Heart left ventricle (tissue), 16 donors: ENCODE results near the gene GABBR2. TPM values are rescaled to one million over a fixed set of nuclear protein-coding genes. Genes with fewer than 3 reads are reported as not detected.

Source experiments
- ATAC-seq, 4 donors: fragments of 200-7000 bp; cut with Tn5 transposase; one replicate each; pipeline ENCODE4 v1.9.1; 2020 to 2022; ENCODE audit warnings: moderate library complexity in 4 of 4, mild to moderate bottlenecking in 3 of 4, moderate number of reproducible peaks in 1 of 4
- DNase-seq, 5 donors: peaks; one replicate each; pipeline ENCODE4 v3.0.0-alpha.2; 2020
- H3K27ac ChIP-seq, 12 donors: fragments of 200-600 bp; sonication (generic) in 4 of 12; one replicate each; pipeline versions ENCODE4 v1.5.0 to v1.8.0; 2016 to 2022; ENCODE audit warnings: mild to moderate bottlenecking in 2 of 12
- H3K27me3 ChIP-seq, 9 donors: fragments of 200-600 bp; sonication (generic) in 2 of 9; one replicate each; pipeline versions ENCODE4 v1.5.1 to v1.8.0; 2016 to 2022; ENCODE audit warnings: mild to moderate bottlenecking in 3 of 9
- H3K36me3 ChIP-seq, 9 donors: fragments of 200-600 bp; sonication (generic) in 2 of 9; one replicate each; pipeline versions ENCODE4 v1.5.0 to v1.8.0; 2018 to 2022; ENCODE audit warnings: mild to moderate bottlenecking in 2 of 9
- H3K4me1 ChIP-seq, 12 donors: fragments of 200-600 bp; sonication (generic) in 4 of 12; one replicate each; pipeline versions ENCODE4 v1.5.0 to v1.8.0; 2016 to 2022; ENCODE audit warnings: mild to moderate bottlenecking in 3 of 12
- H3K4me3 ChIP-seq, 12 donors: fragments of 200-600 bp; sonication (generic) in 4 of 12; one replicate each; pipeline versions ENCODE4 v1.5.0 to v1.8.0; 2017 to 2022; ENCODE audit warnings: mild to moderate bottlenecking in 9 of 12, moderate library complexity in 4 of 12
- H3K9me3 ChIP-seq, 12 donors: fragments of 200-600 bp; sonication (generic) in 4 of 12; one replicate each; pipeline versions ENCODE4 v1.5.0 to v1.8.0; 2016 to 2022; ENCODE audit warnings: mild to moderate bottlenecking in 1 of 12
- POLR2A ChIP-seq, 2 donors: fragments of 450-650 bp; IDR thresholded peaks; one replicate each; pipeline ENCODE4 v1.6.1; 2017; ENCODE audit warnings: antibody characterized with exemption in 2 of 2, mild to moderate bottlenecking in 2 of 2, moderate library complexity in 2 of 2
- WGBS, 4 donors: extraction: QIAGEN DNeasy Blood & Tissue Kit in 2 of 4; methylation state at CpG; one replicate each; pipeline versions ENCODE4 v1.1.5 to v1.1.7; 2013 to 2018; 5-methylcytosine and 5-hydroxymethylcytosine counted together
- intact Hi-C, 10 donors: fragments of 100-400 bp; cut with DNase I; formaldehyde crosslinking; loops; one replicate each; pipeline versions ENCODE4 v1.11.1 to v1.14.2; 2022
- polyA plus RNA-seq, 2 donors: library from polyadenylated mRNA; stranded (reverse); fragments of 200-250 nt; gene quantifications; one replicate each; pipeline ENCODE4 v1.2.3, GENCODE V29; 2013
- total RNA-seq, 9 donors: library from RNA; depleted of rRNA in 2 of 9; stranded (reverse); fragments of >200 nt in 2 of 9; fragmentation: NEBNext Ultra II Directional in 3 of 9; extraction: Animal tissue kit (Norgen Biotek cat#: 25700) in 3 of 9; gene quantifications; one replicate each; pipeline versions ENCODE4 v1.1.0 to v1.2.4, GENCODE V29; 2016 to 2023
- TF ChIP-seq, protein P1 (sequence below), 12 donors: fragments of 200-600 bp; sonication (generic) in 4 of 12; IDR thresholded peaks; one replicate each; pipeline versions ENCODE4 v1.5.0 to v1.8.0; 2018 to 2022; ENCODE audit warnings: antibody characterized with exemption in 12 of 12, mild to moderate bottlenecking in 5 of 12
- donor health status: ischemic (EF 13 %, LVEDD 7.1; RV severe dilation, severe dysfunction).
- donor health status: healthy with polysubstance abuse.
- donor health status: DM: no; HTN: yes; CAD: no.
- donor health status: DM: no; HTN: no; CAD: no.
- donor health status: ischemic (EF 25% LVEDD 6.9; RV normal size, moderate dysfunction).
- donor health status: ischemic (EF 25% LVEDD 5.7; RV mildly dilated, moderate dysfunction).
- donor health status: healthy.
- donor health status: DM: yes; HTN: yes; CAD: no.
- donor health status: ischemic (EF 35%, LVEDD 5.7; RV mildly dilated, moderate dysfunction).
- donor health status: nonischemic (EF 11% LVEDD 7.7; RV severe dilation, severe dysfunction).
- donor health status: DM: yes; HTN: yes; CAD: no.
- donor health status: PGD.
- donor health status: ischemic (EF 29% LVEDD 5.4; RV normal size, mild dysfunction).
- donor health status: nonischemic (EF 23%, LVEDD 6.1; RV moderate dilation, normal function).

GABBR2 gene
- total and polyA plus RNA-seq, 11 donors = 0.11 to 3.4 (median 0.58) TPM

DNA sequence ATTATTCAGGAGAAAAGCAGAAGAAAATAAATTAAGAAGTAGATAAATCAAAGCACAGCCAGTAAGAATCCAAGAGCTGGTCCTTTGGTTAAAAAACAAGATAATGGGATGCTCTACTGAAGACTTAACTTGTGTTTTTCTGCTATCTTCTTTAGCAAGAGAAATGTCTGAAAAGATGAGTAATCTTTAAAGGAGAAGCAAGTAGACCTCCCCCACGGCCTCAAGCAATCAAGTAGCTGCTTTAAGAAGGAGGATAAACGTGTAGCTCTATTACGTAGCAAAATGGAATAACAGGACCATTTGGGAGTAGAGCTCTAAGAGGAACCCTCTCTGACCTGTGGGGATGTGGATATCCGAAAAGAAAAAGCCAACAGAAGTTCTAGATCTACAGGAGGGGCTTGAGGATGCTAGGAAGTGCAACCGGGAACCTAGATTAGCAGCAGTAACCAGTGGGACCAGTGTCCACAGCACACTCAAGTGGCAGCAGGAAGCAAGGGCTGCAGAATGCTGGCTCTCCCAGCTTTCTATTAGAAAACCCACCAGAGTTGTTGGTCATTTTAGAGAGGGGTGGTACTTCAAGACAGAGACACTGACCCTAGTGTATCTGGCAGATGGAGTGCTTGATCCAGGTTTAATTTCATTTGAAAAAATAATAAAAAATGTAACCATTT lies 185.4 kb downstream of the GABBR2 start:
- Histone ChIP-seq H3K27me3 (peaks cover 0 to 27% (median 0%) of the 10 kb centered on the region in 9 donors), H3K9me3 (no peaks in the 10 kb centered on the region), H3K36me3 (no peaks in the 10 kb centered on the region), H3K4me1 (no peaks in the 10 kb centered on the region), H3K27ac (no peak overlapping the region), H3K4me3 (no peak overlapping the region)
- TF ChIP-seq POLR2A (IDR thresholded peaks at IDR 0.05) = no peak
- TF ChIP-seq, protein P1, sequence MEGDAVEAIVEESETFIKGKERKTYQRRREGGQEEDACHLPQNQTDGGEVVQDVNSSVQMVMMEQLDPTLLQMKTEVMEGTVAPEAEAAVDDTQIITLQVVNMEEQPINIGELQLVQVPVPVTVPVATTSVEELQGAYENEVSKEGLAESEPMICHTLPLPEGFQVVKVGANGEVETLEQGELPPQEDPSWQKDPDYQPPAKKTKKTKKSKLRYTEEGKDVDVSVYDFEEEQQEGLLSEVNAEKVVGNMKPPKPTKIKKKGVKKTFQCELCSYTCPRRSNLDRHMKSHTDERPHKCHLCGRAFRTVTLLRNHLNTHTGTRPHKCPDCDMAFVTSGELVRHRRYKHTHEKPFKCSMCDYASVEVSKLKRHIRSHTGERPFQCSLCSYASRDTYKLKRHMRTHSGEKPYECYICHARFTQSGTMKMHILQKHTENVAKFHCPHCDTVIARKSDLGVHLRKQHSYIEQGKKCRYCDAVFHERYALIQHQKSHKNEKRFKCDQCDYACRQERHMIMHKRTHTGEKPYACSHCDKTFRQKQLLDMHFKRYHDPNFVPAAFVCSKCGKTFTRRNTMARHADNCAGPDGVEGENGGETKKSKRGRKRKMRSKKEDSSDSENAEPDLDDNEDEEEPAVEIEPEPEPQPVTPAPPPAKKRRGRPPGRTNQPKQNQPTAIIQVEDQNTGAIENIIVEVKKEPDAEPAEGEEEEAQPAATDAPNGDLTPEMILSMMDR (IDR thresholded peaks at IDR 0.05) = no peak
- intact Hi-C loops = no loop called here
- DNase-seq = no peak
- no peak for ATAC-seq
- 46 to 55% (median 48%) methylated on average over 5 of the region's 5 CpGs for WGBS, 4 donors

DNA sequence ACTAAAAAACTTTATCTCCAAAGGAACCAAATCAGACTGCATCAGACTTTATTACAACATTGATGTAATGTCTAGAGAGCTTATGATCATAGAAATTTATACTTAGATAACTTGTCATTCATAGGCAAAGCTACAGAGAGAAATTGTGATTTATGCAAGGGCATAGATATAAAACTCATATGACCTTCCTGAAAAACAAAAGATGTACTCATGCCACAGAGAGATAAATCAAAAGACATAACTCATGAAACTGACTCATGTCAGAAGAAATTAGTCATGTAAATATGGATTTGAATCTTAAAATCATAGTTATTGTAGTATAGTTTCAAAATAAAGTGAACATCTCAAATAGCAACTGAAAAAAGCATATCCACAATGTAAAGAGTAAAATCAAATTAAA lies 186.2 kb downstream of the GABBR2 start:
- no peak for ATAC-seq
- Histone ChIP-seq H3K27me3 (peaks cover 0 to 27% (median 0%) of the 10 kb centered on the region in 9 donors), H3K36me3 (no peaks in the 10 kb centered on the region), H3K27ac (no peak overlapping the region), H3K4me3 (no peak overlapping the region), H3K9me3 (no peaks in the 10 kb centered on the region), H3K4me1 (no peaks in the 10 kb centered on the region)
- TF ChIP-seq, protein P1 (IDR thresholded peaks at IDR 0.05) = no peak
- no peak for TF ChIP-seq POLR2A (IDR thresholded peaks at IDR 0.05)
- intact Hi-C loops = no loop called here
- no peak for DNase-seq

DNA sequence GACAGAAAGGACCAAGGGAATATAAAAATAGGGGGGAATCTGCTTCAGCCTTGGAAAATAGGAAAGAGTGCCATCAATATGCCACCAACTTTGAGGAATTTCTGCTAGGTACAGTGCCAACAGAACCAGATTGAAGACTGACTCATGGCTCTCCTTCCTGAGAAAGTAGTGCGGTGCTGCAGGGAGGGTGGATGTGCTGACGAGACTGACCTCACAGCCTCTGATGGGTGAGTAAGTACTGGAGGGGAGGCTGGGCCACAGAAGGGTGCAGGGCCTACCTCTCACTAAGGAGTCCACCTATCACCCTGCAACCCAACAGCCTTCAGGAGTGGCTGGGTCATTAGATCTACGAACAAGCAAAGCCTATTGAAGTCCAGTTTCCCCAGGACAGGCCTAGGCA lies 187.6 kb downstream of the GABBR2 start:
- 75 to 85% (median 80%) methylated on average over 3 of the region's 3 CpGs for WGBS, 4 donors
- no peak for TF ChIP-seq POLR2A (IDR thresholded peaks at IDR 0.05)
- TF ChIP-seq, protein P1 (IDR thresholded peaks at IDR 0.05) = no peak
- Histone ChIP-seq H3K36me3 (no peaks in the 10 kb centered on the region), H3K27ac (no peak overlapping the region), H3K4me3 (no peak overlapping the region), H3K4me1 (no peaks in the 10 kb centered on the region), H3K27me3 (peaks cover 0 to 22% (median 0%) of the 10 kb centered on the region in 9 donors), H3K9me3 (no peaks in the 10 kb centered on the region)
- intact Hi-C loops = no loop called here
- DNase-seq (no peak), ATAC-seq (no peak)

DNA sequence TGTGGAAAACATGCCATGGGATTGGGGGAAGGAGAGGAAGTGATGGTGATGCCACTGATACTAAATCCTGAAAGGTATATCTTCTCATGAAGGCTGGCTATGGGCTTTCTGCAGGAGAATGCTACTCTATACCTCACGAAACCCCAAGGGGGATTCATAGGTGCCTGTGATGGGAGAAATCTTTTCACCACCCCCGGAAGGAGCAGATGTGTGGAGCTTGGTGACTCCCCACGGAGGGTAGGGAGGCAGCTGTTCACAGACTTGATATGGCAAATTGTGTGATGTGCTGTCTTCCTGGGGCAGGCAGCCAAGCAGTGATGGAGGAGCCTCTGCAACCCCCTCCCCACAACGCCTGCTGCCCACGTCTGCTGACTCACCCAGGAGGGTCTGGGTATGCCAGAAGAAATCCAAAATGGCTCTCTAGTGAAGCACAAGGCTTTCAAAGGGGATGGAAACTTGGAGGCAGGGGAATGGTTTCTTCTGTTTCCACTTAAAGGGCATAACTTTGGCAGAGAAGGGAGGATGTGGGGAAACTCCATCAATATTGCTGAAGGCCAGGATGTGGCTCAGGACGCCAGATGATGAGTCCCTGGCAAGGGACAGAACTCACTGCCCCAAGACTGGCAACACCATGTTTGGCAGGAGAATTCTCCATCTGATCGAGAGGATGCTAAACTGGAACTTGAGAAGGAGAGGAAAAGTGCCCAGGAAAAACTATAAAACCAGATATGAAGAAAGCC lies 188.3 kb downstream of the GABBR2 start:
- ATAC-seq (no peak), DNase-seq (no peak)
- intact Hi-C loops = no loop called here
- TF ChIP-seq POLR2A (IDR thresholded peaks at IDR 0.05) = no peak
- TF ChIP-seq, protein P1 (IDR thresholded peaks at IDR 0.05) = no peak
- Histone ChIP-seq H3K27me3 (peaks cover 0 to 17% (median 0%) of the 10 kb centered on the region in 9 donors), H3K4me3 (no peak overlapping the region), H3K27ac (no peak overlapping the region), H3K4me1 (no peaks in the 10 kb centered on the region), H3K36me3 (no peaks in the 10 kb centered on the region), H3K9me3 (no peaks in the 10 kb centered on the region)
- 53 to 60% (median 58%) methylated on average over 7 of the region's 7 CpGs for WGBS, 4 donors
